Tibial nerve (tissue), 4 donors: Measurements from ENCODE around the gene KLF13.

ENCODE experiments used
- EP300 ChIP-seq, 2 donors: sonication (generic); formaldehyde crosslinking; IDR thresholded peaks; one replicate each; pipeline ENCODE4 v1.6.1; 2017; ENCODE audit warnings: antibody characterized with exemption in 2 of 2, mild to moderate bottlenecking in 1 of 2
- POLR2A ChIP-seq, 2 donors: fragments of 450-650 bp; IDR thresholded peaks; one replicate each; pipeline ENCODE4 v1.6.1; 2017; ENCODE audit warnings: antibody characterized with exemption in 2 of 2, mild to moderate bottlenecking in 2 of 2, moderate library complexity in 2 of 2
- TF ChIP-seq, protein P1 (sequence below), 5 experiments: fragments of 200-600 bp in 3 of 5; fragments of 450-650 bp in 2 of 5; sonication (generic) in 3 of 5; IDR thresholded peaks; one replicate each; pipeline ENCODE4 v1.5.1; 2016 to 2019; ENCODE audit warnings: antibody characterized with exemption in 5 of 5, mild to moderate bottlenecking in 3 of 5, moderate library complexity in 2 of 5

DNA sequence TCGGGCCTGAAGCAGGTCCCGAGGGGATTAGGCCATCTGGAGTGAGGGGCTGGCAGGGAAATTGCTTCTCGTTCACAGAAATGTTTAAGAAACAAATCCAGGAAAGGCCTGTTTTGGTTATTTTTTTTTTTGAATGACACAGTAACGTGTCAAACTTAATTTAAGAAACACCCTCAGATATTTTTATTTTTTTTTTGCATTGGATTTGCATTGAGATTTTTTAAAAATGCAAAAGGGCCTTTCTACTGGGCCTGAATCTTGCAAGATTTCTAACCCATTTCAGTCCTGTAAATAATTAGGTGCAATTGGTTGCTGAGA is 25.0 kb upstream of the KLF13 start:
- TF ChIP-seq, protein P1, sequence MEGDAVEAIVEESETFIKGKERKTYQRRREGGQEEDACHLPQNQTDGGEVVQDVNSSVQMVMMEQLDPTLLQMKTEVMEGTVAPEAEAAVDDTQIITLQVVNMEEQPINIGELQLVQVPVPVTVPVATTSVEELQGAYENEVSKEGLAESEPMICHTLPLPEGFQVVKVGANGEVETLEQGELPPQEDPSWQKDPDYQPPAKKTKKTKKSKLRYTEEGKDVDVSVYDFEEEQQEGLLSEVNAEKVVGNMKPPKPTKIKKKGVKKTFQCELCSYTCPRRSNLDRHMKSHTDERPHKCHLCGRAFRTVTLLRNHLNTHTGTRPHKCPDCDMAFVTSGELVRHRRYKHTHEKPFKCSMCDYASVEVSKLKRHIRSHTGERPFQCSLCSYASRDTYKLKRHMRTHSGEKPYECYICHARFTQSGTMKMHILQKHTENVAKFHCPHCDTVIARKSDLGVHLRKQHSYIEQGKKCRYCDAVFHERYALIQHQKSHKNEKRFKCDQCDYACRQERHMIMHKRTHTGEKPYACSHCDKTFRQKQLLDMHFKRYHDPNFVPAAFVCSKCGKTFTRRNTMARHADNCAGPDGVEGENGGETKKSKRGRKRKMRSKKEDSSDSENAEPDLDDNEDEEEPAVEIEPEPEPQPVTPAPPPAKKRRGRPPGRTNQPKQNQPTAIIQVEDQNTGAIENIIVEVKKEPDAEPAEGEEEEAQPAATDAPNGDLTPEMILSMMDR (IDR thresholded peaks at IDR 0.05), result no peak
- TF ChIP-seq EP300 (IDR thresholded peaks at IDR 0.05) (no peak), POLR2A (IDR thresholded peaks at IDR 0.05) (no peak)
